ENCODE data around the gene FOXO3.

The FOXO3 gene

GRCh38 chr6:108672641-108673040, 111.9 kb downstream of the FOXO3 start:
- Histone ChIP-seq H3K4me3 (ENCODE audit: low read length) (no peak overlapping the region), H2BK5ac (ENCODE audit: low read length) (no peak overlapping the region), H3K9ac (ENCODE audit: low read length) (no peak overlapping the region), H3K27me3 (ENCODE audit: insufficient read depth, low read length, poor library complexity) (no peaks in the 10 kb centered on the region), H4K8ac (ENCODE audit: low read depth, low read length) (no peak overlapping the region), H2AK5ac (ENCODE audit: low read length) (no peak overlapping the region), H3K36me3 (ENCODE audit: control insufficient read depth, insufficient read depth, low read length) (no peaks in the 10 kb centered on the region), H4K5ac (ENCODE audit: low read length) (no peak overlapping the region), H3K18ac (ENCODE audit: low read length) (no peak overlapping the region), H2BK15ac (replicated peaks; ENCODE audit: low read depth) (no peak overlapping the region), H3K56ac (ENCODE audit: low read length) (no peak overlapping the region), H2BK120ac (ENCODE audit: low read depth, low read length) (no peak overlapping the region), H3K4me1 (ENCODE audit: control insufficient read depth, low read depth, low read length) (peaks cover 1% of the 10 kb centered on the region), H3K23ac (ENCODE audit: low read length) (no peak overlapping the region), H3K79me2 (ENCODE audit: control insufficient read depth, insufficient read depth, low read length) (peaks cover 3% of the 10 kb centered on the region), H3K79me1 (ENCODE audit: low read length) (peaks cover 10% of the 10 kb centered on the region), H3K27ac (ENCODE audit: low read depth, low read length) (no peak overlapping the region), H3K4ac (ENCODE audit: low read depth, low read length) (no peak overlapping the region), H3K4me2 (ENCODE audit: low read length) (no peak overlapping the region)
- WGBS (ENCODE audit: extremely low coverage, insufficient coverage, low lambda C conversion rate) = no CpG with 5 or more reads among the region's 3 CpGs
- DNase-seq = no peak

GRCh38 chr6:108673153-108673552, 112.4 kb downstream of the FOXO3 start:
- no peaks in the 10 kb centered on the region for H3K27me3 ChIP-seq (ENCODE audit: insufficient read depth, low read length, poor library complexity)
- no CpG with 5 or more reads among the region's 6 CpGs for WGBS (ENCODE audit: extremely low coverage, insufficient coverage, low lambda C conversion rate)
- DNase-seq = no peak
- no peak overlapping the region for H3K4me3 ChIP-seq (ENCODE audit: low read length)
- no peak overlapping the region for H3K27ac ChIP-seq (ENCODE audit: low read depth, low read length)
- H3K18ac ChIP-seq (ENCODE audit: low read length) = no peak overlapping the region
- no peak overlapping the region for H4K8ac ChIP-seq (ENCODE audit: low read depth, low read length)
- H2BK5ac ChIP-seq (ENCODE audit: low read length) = no peak overlapping the region
- H3K79me1 ChIP-seq (ENCODE audit: low read length) = peaks cover 10% of the 10 kb centered on the region
- H4K5ac ChIP-seq (ENCODE audit: low read length) = no peak overlapping the region
- no peak overlapping the region for H3K23ac ChIP-seq (ENCODE audit: low read length)
- H3K79me2 ChIP-seq (ENCODE audit: control insufficient read depth, insufficient read depth, low read length) = peaks cover 3% of the 10 kb centered on the region
- H3K9ac ChIP-seq (ENCODE audit: low read length) = no peak overlapping the region
- H3K36me3 ChIP-seq (ENCODE audit: control insufficient read depth, insufficient read depth, low read length) = no peaks in the 10 kb centered on the region
- no peak overlapping the region for H3K4me2 ChIP-seq (ENCODE audit: low read length)
- H2BK15ac ChIP-seq (replicated peaks; ENCODE audit: low read depth) = no peak overlapping the region
- no peak overlapping the region for H2BK120ac ChIP-seq (ENCODE audit: low read depth, low read length)
- H3K4me1 ChIP-seq (ENCODE audit: control insufficient read depth, low read depth, low read length) = peaks cover 1% of the 10 kb centered on the region
- H3K4ac ChIP-seq (ENCODE audit: low read depth, low read length) = no peak overlapping the region
- no peak overlapping the region for H2AK5ac ChIP-seq (ENCODE audit: low read length)
- no peak overlapping the region for H3K56ac ChIP-seq (ENCODE audit: low read length)

- H3K4me2 ChIP-seq (ENCODE audit: low read length) = no peak overlapping the region
- H2BK15ac ChIP-seq (replicated peaks; ENCODE audit: low read depth) = no peak overlapping the region
- H4K8ac ChIP-seq (ENCODE audit: low read depth, low read length) = no peak overlapping the region
- no CpG with 5 or more reads among the region's 2 CpGs for WGBS (ENCODE audit: extremely low coverage, insufficient coverage, low lambda C conversion rate)
- H3K36me3 ChIP-seq (ENCODE audit: control insufficient read depth, insufficient read depth, low read length) = no peaks in the 10 kb centered on the region
- no peak overlapping the region for H3K9ac ChIP-seq (ENCODE audit: low read length)
- no peak for DNase-seq
- H2BK120ac ChIP-seq (ENCODE audit: low read depth, low read length) = no peak overlapping the region
- no peak overlapping the region for H2AK5ac ChIP-seq (ENCODE audit: low read length)
- peaks cover 3% of the 10 kb centered on the region for H3K79me2 ChIP-seq (ENCODE audit: control insufficient read depth, insufficient read depth, low read length)
- H3K56ac ChIP-seq (ENCODE audit: low read length) = no peak overlapping the region
- H4K5ac ChIP-seq (ENCODE audit: low read length) = no peak overlapping the region
- H3K23ac ChIP-seq (ENCODE audit: low read length) = no peak overlapping the region
- H3K27ac ChIP-seq (ENCODE audit: low read depth, low read length) = no peak overlapping the region
- peaks cover 1% of the 10 kb centered on the region for H3K4me1 ChIP-seq (ENCODE audit: control insufficient read depth, low read depth, low read length)
- no peak overlapping the region for H3K4me3 ChIP-seq (ENCODE audit: low read length)
- H3K4ac ChIP-seq (ENCODE audit: low read depth, low read length) = no peak overlapping the region
- H3K79me1 ChIP-seq (ENCODE audit: low read length) = peaks cover 10% of the 10 kb centered on the region
- no peaks in the 10 kb centered on the region for H3K27me3 ChIP-seq (ENCODE audit: insufficient read depth, low read length, poor library complexity)
- no peak overlapping the region for H2BK5ac ChIP-seq (ENCODE audit: low read length)
- no peak overlapping the region for H3K18ac ChIP-seq (ENCODE audit: low read length)
Observed at GRCh38 chr6:108673602-108674001, 112.9 kb downstream of the FOXO3 start.

GRCh38 chr6:108675226-108676200, 114.8 kb downstream of the FOXO3 start:
- Histone ChIP-seq H3K27ac (ENCODE audit: low read depth, low read length) (no peak overlapping the region), H3K79me2 (ENCODE audit: control insufficient read depth, insufficient read depth, low read length) (peaks cover 3% of the 10 kb centered on the region)
- WGBS (ENCODE audit: extremely low coverage, insufficient coverage, low lambda C conversion rate) = no CpG with 5 or more reads among the region's 3 CpGs

DNA sequence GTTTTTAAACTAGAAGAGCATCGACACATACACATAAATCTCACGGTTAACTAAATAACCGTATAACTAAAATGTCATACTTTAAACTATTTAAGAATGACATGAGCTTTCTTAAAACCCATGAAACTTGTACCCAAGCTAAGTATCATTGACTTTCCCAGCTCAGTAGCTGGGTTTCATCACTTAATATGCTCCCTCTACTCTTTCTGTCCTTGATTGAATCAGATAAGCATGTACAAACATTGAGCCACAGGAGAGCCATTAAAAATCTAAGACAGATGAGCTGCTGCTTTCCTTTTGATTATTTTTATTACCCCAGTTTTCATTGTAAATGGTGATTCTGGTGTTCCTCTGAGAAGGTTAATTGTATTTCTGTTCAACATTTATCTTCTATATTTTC, 115.8 kb downstream of the FOXO3 start:
- no peak overlapping the region for H2BK15ac ChIP-seq (replicated peaks; ENCODE audit: low read depth)

More at GRCh38 chr6:108675226-108676200, 114.8 kb downstream of the FOXO3 start:
- no peak overlapping the region for H2AK5ac ChIP-seq (ENCODE audit: low read length)
- H2BK120ac ChIP-seq (ENCODE audit: low read depth, low read length) = no peak overlapping the region
- H3K56ac ChIP-seq (ENCODE audit: low read length) = no peak overlapping the region
- no peak overlapping the region for H4K5ac ChIP-seq (ENCODE audit: low read length)
- no peak overlapping the region for H3K9ac ChIP-seq (ENCODE audit: low read length)
- H2BK15ac ChIP-seq (replicated peaks; ENCODE audit: low read depth) = no peak overlapping the region
- no peak overlapping the region for H4K8ac ChIP-seq (ENCODE audit: low read depth, low read length)
- peaks cover 10% of the 10 kb centered on the region for H3K79me1 ChIP-seq (ENCODE audit: low read length)
- no peaks in the 10 kb centered on the region for H3K36me3 ChIP-seq (ENCODE audit: control insufficient read depth, insufficient read depth, low read length)
- no peak overlapping the region for H2BK5ac ChIP-seq (ENCODE audit: low read length)
- no peak overlapping the region for H3K4me2 ChIP-seq (ENCODE audit: low read length)
- no peak overlapping the region for H3K4ac ChIP-seq (ENCODE audit: low read depth, low read length)
- no peak overlapping the region for H3K18ac ChIP-seq (ENCODE audit: low read length)
- H3K23ac ChIP-seq (ENCODE audit: low read length) = no peak overlapping the region
- DNase-seq = no peak
- H3K4me3 ChIP-seq (ENCODE audit: low read length) = no peak overlapping the region
- no peaks in the 10 kb centered on the region for H3K27me3 ChIP-seq (ENCODE audit: insufficient read depth, low read length, poor library complexity)
- H3K4me1 ChIP-seq (ENCODE audit: control insufficient read depth, low read depth, low read length) = peaks cover 1% of the 10 kb centered on the region

More for the DNA sequence above, 115.8 kb downstream of the FOXO3 start:
- H3K23ac ChIP-seq (ENCODE audit: low read length) = no peak overlapping the region
- H3K4me3 ChIP-seq (ENCODE audit: low read length) = no peak overlapping the region
- no peak overlapping the region for H3K4me2 ChIP-seq (ENCODE audit: low read length)
- no peaks in the 10 kb centered on the region for H3K27me3 ChIP-seq (ENCODE audit: insufficient read depth, low read length, poor library complexity)
- no peaks in the 10 kb centered on the region for H3K79me2 ChIP-seq (ENCODE audit: control insufficient read depth, insufficient read depth, low read length)
- H3K4me1 ChIP-seq (ENCODE audit: control insufficient read depth, low read depth, low read length) = peaks cover 1% of the 10 kb centered on the region
- H2BK120ac ChIP-seq (ENCODE audit: low read depth, low read length) = no peak overlapping the region
- no peak for DNase-seq
- H3K79me1 ChIP-seq (ENCODE audit: low read length) = peaks cover 7% of the 10 kb centered on the region
- no CpG with 5 or more reads among the region's 3 CpGs for WGBS (ENCODE audit: extremely low coverage, insufficient coverage, low lambda C conversion rate)
- no peak overlapping the region for H2AK5ac ChIP-seq (ENCODE audit: low read length)
- no peak overlapping the region for H3K9ac ChIP-seq (ENCODE audit: low read length)
- no peak overlapping the region for H3K56ac ChIP-seq (ENCODE audit: low read length)
- H2BK5ac ChIP-seq (ENCODE audit: low read length) = no peak overlapping the region
- no peak overlapping the region for H3K27ac ChIP-seq (ENCODE audit: low read depth, low read length)
- no peak overlapping the region for H3K18ac ChIP-seq (ENCODE audit: low read length)
- H3K4ac ChIP-seq (ENCODE audit: low read depth, low read length) = no peak overlapping the region
- H4K5ac ChIP-seq (ENCODE audit: low read length) = no peak overlapping the region
- H4K8ac ChIP-seq (ENCODE audit: low read depth, low read length) = no peak overlapping the region
- H3K36me3 ChIP-seq (ENCODE audit: control insufficient read depth, insufficient read depth, low read length) = no peaks in the 10 kb centered on the region

All from mesendoderm (in vitro differentiated cells).